Vagina (tissue), 2 donors: Measurements from ENCODE around the gene SH2D3A.

Experiments
- POLR2A ChIP-seq, 2 donors: fragments of 450-650 bp; IDR thresholded peaks; one replicate each; pipeline ENCODE4 v1.6.1; 2017; ENCODE audit warnings: antibody characterized with exemption in 2 of 2, mild to moderate bottlenecking in 2 of 2, moderate library complexity in 2 of 2
- POLR2AphosphoS5 ChIP-seq, 2 donors: sonication (generic); formaldehyde crosslinking; IDR thresholded peaks; one replicate each; pipeline ENCODE4 v1.9.0; 2017; ENCODE audit warnings: antibody characterized with exemption in 2 of 2, mild to moderate bottlenecking in 2 of 2, low read depth in 1 of 2; ENCODE audit not compliant: insufficient read depth in 1 of 2
- TF ChIP-seq, protein P1 (sequence below), 3 experiments: fragments of 450-650 bp in 2 of 3; fragments of 200-600 bp in 1 of 3; sonication (generic) in 1 of 3; IDR thresholded peaks; one replicate each; pipeline ENCODE4 v1.5.1; 2017 to 2019; ENCODE audit warnings: antibody characterized with exemption in 3 of 3, mild to moderate bottlenecking in 2 of 3, moderate library complexity in 2 of 3

DNA sequence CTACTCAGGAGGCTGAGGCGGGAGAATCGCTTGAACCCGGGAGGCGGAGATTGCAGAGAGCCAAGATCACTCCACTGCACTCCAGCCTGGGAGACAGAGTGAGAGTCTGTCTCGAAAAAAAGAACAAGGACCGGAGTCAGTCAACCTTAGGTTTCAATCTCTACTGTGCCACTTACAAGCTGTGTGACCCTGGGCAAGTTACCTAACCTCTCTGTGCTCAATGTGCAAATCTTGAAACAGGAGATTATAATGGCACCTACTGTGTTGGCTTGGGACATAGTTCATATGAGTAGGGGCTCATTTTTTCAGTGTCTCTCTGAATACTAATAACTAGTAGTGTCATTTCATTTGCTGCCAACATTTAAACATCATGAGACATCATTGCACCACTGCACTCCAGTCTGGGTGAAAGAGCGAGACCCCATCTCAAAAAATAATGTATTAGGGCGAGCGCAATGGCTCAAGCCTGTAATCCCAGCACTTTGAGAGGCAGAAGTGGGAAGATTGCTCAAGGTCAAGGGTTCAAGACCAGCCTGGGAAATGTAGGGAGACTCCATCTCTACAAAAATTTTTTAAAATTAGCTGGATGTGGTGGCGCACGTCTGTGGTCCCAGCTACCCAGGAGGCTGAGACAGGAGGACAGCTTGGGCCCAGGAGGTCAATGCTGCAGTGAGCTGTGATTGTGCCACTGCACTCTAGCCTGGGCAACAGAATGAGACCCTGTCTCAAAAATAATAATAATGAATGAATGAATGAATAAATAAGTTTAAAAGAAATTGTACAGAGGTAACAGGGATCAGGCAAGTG, 52.3 kb downstream of the SH2D3A start:
- TF ChIP-seq POLR2A (IDR thresholded peaks at IDR 0.05): no peak
- TF ChIP-seq, protein P1, sequence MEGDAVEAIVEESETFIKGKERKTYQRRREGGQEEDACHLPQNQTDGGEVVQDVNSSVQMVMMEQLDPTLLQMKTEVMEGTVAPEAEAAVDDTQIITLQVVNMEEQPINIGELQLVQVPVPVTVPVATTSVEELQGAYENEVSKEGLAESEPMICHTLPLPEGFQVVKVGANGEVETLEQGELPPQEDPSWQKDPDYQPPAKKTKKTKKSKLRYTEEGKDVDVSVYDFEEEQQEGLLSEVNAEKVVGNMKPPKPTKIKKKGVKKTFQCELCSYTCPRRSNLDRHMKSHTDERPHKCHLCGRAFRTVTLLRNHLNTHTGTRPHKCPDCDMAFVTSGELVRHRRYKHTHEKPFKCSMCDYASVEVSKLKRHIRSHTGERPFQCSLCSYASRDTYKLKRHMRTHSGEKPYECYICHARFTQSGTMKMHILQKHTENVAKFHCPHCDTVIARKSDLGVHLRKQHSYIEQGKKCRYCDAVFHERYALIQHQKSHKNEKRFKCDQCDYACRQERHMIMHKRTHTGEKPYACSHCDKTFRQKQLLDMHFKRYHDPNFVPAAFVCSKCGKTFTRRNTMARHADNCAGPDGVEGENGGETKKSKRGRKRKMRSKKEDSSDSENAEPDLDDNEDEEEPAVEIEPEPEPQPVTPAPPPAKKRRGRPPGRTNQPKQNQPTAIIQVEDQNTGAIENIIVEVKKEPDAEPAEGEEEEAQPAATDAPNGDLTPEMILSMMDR (IDR thresholded peaks at IDR 0.05): no peak
- no peak for TF ChIP-seq POLR2AphosphoS5 (IDR thresholded peaks at IDR 0.05; ENCODE audit: insufficient read depth in 1 of 2, low read depth in 1 of 2)
